ENCODE data around the gene PCDHB16.
"Not testable (repeated sequence)": the region's sequence is repeated elsewhere in the genome, so short reads cannot be mapped to it uniquely, and the experiment has no call there.

DNA sequence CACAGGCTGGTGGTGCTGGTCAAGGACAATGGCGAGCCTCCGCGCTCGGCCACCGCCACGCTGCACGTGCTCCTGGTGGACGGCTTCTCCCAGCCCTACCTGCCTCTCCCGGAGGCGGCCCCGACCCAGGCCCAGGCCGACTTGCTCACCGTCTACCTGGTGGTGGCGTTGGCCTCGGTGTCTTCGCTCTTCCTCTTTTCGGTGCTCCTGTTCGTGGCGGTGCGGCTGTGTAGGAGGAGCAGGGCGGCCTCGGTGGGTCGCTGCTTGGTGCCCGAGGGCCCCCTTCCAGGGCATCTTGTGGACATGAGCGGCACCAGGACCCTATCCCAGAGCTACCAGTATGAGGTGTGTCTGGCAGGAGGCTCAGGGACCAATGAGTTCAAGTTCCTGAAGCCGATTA, 33.8 kb downstream of the PCDHB16 start:
- TF ChIP-seq, protein P1, sequence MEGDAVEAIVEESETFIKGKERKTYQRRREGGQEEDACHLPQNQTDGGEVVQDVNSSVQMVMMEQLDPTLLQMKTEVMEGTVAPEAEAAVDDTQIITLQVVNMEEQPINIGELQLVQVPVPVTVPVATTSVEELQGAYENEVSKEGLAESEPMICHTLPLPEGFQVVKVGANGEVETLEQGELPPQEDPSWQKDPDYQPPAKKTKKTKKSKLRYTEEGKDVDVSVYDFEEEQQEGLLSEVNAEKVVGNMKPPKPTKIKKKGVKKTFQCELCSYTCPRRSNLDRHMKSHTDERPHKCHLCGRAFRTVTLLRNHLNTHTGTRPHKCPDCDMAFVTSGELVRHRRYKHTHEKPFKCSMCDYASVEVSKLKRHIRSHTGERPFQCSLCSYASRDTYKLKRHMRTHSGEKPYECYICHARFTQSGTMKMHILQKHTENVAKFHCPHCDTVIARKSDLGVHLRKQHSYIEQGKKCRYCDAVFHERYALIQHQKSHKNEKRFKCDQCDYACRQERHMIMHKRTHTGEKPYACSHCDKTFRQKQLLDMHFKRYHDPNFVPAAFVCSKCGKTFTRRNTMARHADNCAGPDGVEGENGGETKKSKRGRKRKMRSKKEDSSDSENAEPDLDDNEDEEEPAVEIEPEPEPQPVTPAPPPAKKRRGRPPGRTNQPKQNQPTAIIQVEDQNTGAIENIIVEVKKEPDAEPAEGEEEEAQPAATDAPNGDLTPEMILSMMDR (conservative IDR thresholded peaks at IDR 0.05; ENCODE audit: low read length) = not testable (repeated sequence)
- not testable (repeated sequence) for TF ChIP-seq EZH2phosphoT487 (IDR thresholded peaks at IDR 0.05; ENCODE audit: borderline replicate concordance, low read depth, low read length)
